ENCODE data around the gene GMIP.

GMIP gene

GRCh38 chr19:19642506-19643157, 825 bp downstream of the GMIP start:
- TF ChIP-seq, protein P1, sequence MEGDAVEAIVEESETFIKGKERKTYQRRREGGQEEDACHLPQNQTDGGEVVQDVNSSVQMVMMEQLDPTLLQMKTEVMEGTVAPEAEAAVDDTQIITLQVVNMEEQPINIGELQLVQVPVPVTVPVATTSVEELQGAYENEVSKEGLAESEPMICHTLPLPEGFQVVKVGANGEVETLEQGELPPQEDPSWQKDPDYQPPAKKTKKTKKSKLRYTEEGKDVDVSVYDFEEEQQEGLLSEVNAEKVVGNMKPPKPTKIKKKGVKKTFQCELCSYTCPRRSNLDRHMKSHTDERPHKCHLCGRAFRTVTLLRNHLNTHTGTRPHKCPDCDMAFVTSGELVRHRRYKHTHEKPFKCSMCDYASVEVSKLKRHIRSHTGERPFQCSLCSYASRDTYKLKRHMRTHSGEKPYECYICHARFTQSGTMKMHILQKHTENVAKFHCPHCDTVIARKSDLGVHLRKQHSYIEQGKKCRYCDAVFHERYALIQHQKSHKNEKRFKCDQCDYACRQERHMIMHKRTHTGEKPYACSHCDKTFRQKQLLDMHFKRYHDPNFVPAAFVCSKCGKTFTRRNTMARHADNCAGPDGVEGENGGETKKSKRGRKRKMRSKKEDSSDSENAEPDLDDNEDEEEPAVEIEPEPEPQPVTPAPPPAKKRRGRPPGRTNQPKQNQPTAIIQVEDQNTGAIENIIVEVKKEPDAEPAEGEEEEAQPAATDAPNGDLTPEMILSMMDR (conservative IDR thresholded peaks at IDR 0.05; ENCODE audit: low read depth, low read length) = no peak
- DNase-seq (ENCODE audit: low read depth) = no peak
- H3K4me3 ChIP-seq (ENCODE audit: low read length) = peak overlapping the region; percentile 81

- no peak overlapping the region for H3K4me3 ChIP-seq (ENCODE audit: low read length)
- DNase-seq (ENCODE audit: low read depth) = no peak
- TF ChIP-seq, protein P1 (conservative IDR thresholded peaks at IDR 0.05; ENCODE audit: low read depth, low read length) = no peak
Observed at GRCh38 chr19:19637523-19638251, 5.8 kb downstream of the GMIP start.

GRCh38 chr19:19637186-19637522, 6.3 kb downstream of the GMIP start:
- TF ChIP-seq, protein P1 (conservative IDR thresholded peaks at IDR 0.05; ENCODE audit: low read depth, low read length) = no peak
- DNase-seq (ENCODE audit: low read depth) = no peak
- H3K4me3 ChIP-seq (ENCODE audit: low read length) = no peak overlapping the region

DNA sequence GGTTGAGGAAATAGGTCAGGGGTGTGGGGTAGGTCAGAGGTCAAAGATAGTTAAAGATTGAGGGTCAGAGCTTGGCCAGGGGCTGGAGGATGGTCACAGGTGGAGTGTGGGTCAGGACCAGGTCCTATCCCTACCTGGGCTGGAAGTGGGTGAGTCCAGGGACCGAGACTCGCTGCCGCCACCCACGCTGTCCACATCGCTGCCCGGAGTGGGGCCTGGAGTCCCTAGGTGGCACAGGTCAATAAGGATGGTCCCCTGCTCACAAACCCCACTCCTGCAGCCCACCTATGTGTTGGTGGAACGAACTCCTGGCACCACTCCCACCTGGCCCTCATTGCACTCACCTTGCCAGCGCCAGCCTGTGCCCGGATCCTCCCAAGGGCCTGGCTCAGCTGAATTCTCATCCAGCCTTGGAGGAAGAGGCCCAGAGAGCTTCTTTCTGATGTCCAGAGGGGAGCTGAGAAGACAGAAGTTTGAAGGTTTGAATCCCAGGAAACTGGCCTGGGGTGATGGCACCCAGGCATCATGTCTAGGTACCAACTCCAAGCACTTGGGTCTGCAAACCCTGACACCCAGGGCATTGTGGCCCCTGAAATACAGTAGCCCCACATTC, 6.8 kb downstream of the GMIP start:
- DNase-seq (ENCODE audit: low read depth) = no peak
- H3K4me3 ChIP-seq (ENCODE audit: low read length) = no peak overlapping the region
- TF ChIP-seq, protein P1 (conservative IDR thresholded peaks at IDR 0.05; ENCODE audit: low read depth, low read length) = no peak

- DNase-seq (ENCODE audit: low read depth) = no peak
- H3K4me3 ChIP-seq (ENCODE audit: low read length) = no peak overlapping the region
- TF ChIP-seq, protein P1 (conservative IDR thresholded peaks at IDR 0.05; ENCODE audit: low read depth, low read length) = no peak
Observed at GRCh38 chr19:19635313-19635702, 8.1 kb downstream of the GMIP start.

- no peak overlapping the region for H3K4me3 ChIP-seq (ENCODE audit: low read length)
- TF ChIP-seq, protein P1 (conservative IDR thresholded peaks at IDR 0.05; ENCODE audit: low read depth, low read length) = no peak
- no peak for DNase-seq (ENCODE audit: low read depth)
Observed at GRCh38 chr19:19634516-19635312, 8.7 kb downstream of the GMIP start.
